HCT116 (cell line): ENCODE measurements around the gene RBM12. TPM values are rescaled to one million over a fixed set of nuclear protein-coding genes. Genes with fewer than 3 reads are reported as not detected.

Experiments used
- ATAC-seq: fragments of 200-7000 bp; cut with Tn5 transposase; 2 replicates; pipeline ENCODE4 v1.9.1; 2020; ENCODE audit warnings: mild to moderate bottlenecking, moderate library complexity
- BruUV-seq: library from RNA; stranded (reverse); fragments of 400-500 nt; replicated peaks from 2 replicates; lab custom pipeline; 2021; lab: Mats Ljungman, UMichigan
- CTCF ChIA-PET: fragments of 300-600 bp; sonication (Branson Sonifier 250); formaldehyde crosslinking; loops from one replicate; lab custom pipeline; 2021; ENCODE audit warnings: antibody characterized with exemption; lab: Charles Lee
- POLR2A ChIA-PET: fragments of 300-600, 350-600 bp; sonication (Branson Sonifier 250); formaldehyde crosslinking; loops from one replicate; lab custom pipeline; 2021; ENCODE audit warnings: antibody characterized with exemption; lab: Charles Lee
- RAD21 ChIA-PET, 2 experiments: fragments of 300-600 bp; sonication (Branson Sonifier 250); formaldehyde crosslinking; loops; one replicate each; lab custom pipeline; 2023; ENCODE audit warnings: low total read pairs in 2 of 2; ENCODE audit not compliant: uncharacterized antibody in 2 of 2, unreplicated experiment in 2 of 2, low non-redundant PET in 1 of 2; lab: Charles Lee
- DNase-seq: peaks from one replicate; pipeline ENCODE4 v3.0.0-alpha.2; 2010; ENCODE audit warnings: low read depth, low spot score
- H2AFZ ChIP-seq: fragments of 200-600 bp; shearing (Covaris generic), sonication (generic); 2 replicates; pipeline ENCODE4 v1.6.1; 2017; ENCODE audit warnings: low read depth, mixed run types, mixed read lengths, antibody characterized with exemption, low read length; ENCODE audit not compliant: poor library complexity, severe bottlenecking
- H3K27ac ChIP-seq: 2 replicates; pipeline ENCODE4 v1.5.1; 2012; ENCODE audit warnings: low read depth, low read length
- H3K27me3 ChIP-seq: fragments of 200-600 bp; sonication (generic); 2 replicates; pipeline ENCODE4 v1.6.1; 2016; ENCODE audit warnings: mixed run types, low read length, mixed read lengths; ENCODE audit not compliant: insufficient read depth
- H3K36me3 ChIP-seq, 2 experiments: fragments of 200-500 bp in 1 of 2; fragments of 200-600 bp in 1 of 2; sonication (Bioruptor generic) in 1 of 2; sonication (generic) in 1 of 2; 2 replicates each; pipeline versions ENCODE4 v1.5.1 to v1.6.1; 2014 to 2016; ENCODE audit warnings: low read length in 2 of 2, inconsistent platforms in 1 of 2, mixed read lengths in 1 of 2, mixed run types in 1 of 2; ENCODE audit not compliant: insufficient read depth in 2 of 2, control insufficient read depth in 1 of 2
- H3K4me1 ChIP-seq, 2 experiments: fragments of 200-600 bp in 1 of 2; sonication (generic) in 1 of 2; 2 replicates each; pipeline versions ENCODE4 v1.5.1 to v1.6.1; 2012 to 2017; ENCODE audit warnings: low read length in 2 of 2, inconsistent platforms in 1 of 2, mild to moderate bottlenecking in 1 of 2, mixed read lengths in 1 of 2, mixed run types in 1 of 2, moderate library complexity in 1 of 2; ENCODE audit not compliant: insufficient read depth in 2 of 2, control insufficient read depth in 1 of 2
- H3K4me2 ChIP-seq: fragments of 200-600 bp; sonication (generic); 2 replicates; pipeline ENCODE4 v1.6.1; 2017; ENCODE audit warnings: mixed run types, low read length, mixed read lengths
- H3K4me3 ChIP-seq, 2 experiments: fragments of 200-600 bp in 1 of 2; sonication (generic) in 1 of 2; replicated peaks in 1 of 2; 2 replicates each; pipeline ENCODE4 v1.5.1; 2011 to 2016; ENCODE audit warnings: low read length in 2 of 2, control low read depth in 1 of 2, low read depth in 1 of 2, mild to moderate bottlenecking in 1 of 2, mixed read lengths in 1 of 2, mixed run types in 1 of 2
- H3K79me2 ChIP-seq: fragments of 200-600 bp; sonication (generic); 2 replicates; pipeline ENCODE4 v1.6.1; 2017; ENCODE audit warnings: mild to moderate bottlenecking, mixed run types, low read length, moderate library complexity, mixed read lengths; ENCODE audit not compliant: insufficient read depth
- H3K9ac ChIP-seq: fragments of 200-600 bp; sonication (generic); 2 replicates; pipeline ENCODE4 v1.6.1; 2016; ENCODE audit warnings: low read length, mixed read lengths
- H3K9me2 ChIP-seq: fragments of 200-600 bp; sonication (generic), shearing (Covaris generic); 2 replicates; pipeline ENCODE4 v1.6.1; 2017; ENCODE audit warnings: mixed run types, mild to moderate bottlenecking, moderate library complexity; ENCODE audit not compliant: insufficient read depth
- H3K9me3 ChIP-seq, 2 experiments: fragments of 200-500 bp in 1 of 2; fragments of 200-600 bp in 1 of 2; sonication (Bioruptor generic) in 1 of 2; sonication (generic) in 1 of 2; 2 replicates each; pipeline ENCODE4 v1.6.1; 2014 to 2017; ENCODE audit warnings: low read length in 2 of 2, mixed read lengths in 2 of 2, inconsistent platforms in 1 of 2, low read depth in 1 of 2, mild to moderate bottlenecking in 1 of 2, mixed run types in 1 of 2, moderate library complexity in 1 of 2; ENCODE audit not compliant: control insufficient read depth in 1 of 2, insufficient read depth in 1 of 2
- H4K20me1 ChIP-seq: fragments of 200-600 bp; sonication (generic), shearing (Covaris generic); 2 replicates; pipeline ENCODE4 v1.6.1; 2017; ENCODE audit warnings: mixed run types, mild to moderate bottlenecking, moderate library complexity; ENCODE audit not compliant: insufficient read depth
- ATF3 ChIP-seq: IDR thresholded peaks from 2 replicates; pipeline ENCODE4 v1.6.1; 2012
- CBX3 ChIP-seq: IDR thresholded peaks from 2 replicates; pipeline ENCODE4 v1.6.1; 2012; ENCODE audit warnings: low read depth
- CTCF ChIP-seq, 3 experiments: fragments of 200-600 bp in 1 of 3; sonication (generic) in 1 of 3; IDR thresholded peaks in 2 of 3; conservative IDR thresholded peaks in 1 of 3; 2 replicates each; pipeline ENCODE4 v1.5.1; 2012 to 2017; ENCODE audit warnings: low read depth in 2 of 3, low read length in 2 of 3, antibody characterized with exemption in 1 of 3, borderline replicate concordance in 1 of 3, control low read depth in 1 of 3, mild to moderate bottlenecking in 1 of 3, mixed read lengths in 1 of 3, mixed run types in 1 of 3, moderate library complexity in 1 of 3; ENCODE audit not compliant: insufficient read depth in 1 of 3
- EGR1 ChIP-seq: IDR thresholded peaks from 2 replicates; pipeline ENCODE4 v1.6.1; 2012; ENCODE audit warnings: low read depth
- EZH2 ChIP-seq: fragments of 200-600 bp; sonication (generic); IDR thresholded peaks from 2 replicates; pipeline ENCODE4 v1.6.1; 2017; ENCODE audit warnings: antibody characterized with exemption, mixed run types
- JUND ChIP-seq: IDR thresholded peaks from 2 replicates; pipeline ENCODE4 v1.6.1; 2012
- MAX ChIP-seq: IDR thresholded peaks from 2 replicates; pipeline ENCODE4 v1.6.1; 2012
- TCF7L2 ChIP-seq: IDR thresholded peaks from 2 replicates; pipeline ENCODE4 v1.7.0; 2011; ENCODE audit warnings: borderline replicate concordance, inconsistent platforms; ENCODE audit not compliant: insufficient read depth, insufficient read length; ENCODE audit errors: extremely low read depth
- ZNF274 ChIP-seq: fragments of 200-500 bp; sonication (Bioruptor generic); IDR thresholded peaks from 2 replicates; pipeline ENCODE4 v1.6.1; 2014; ENCODE audit warnings: mild to moderate bottlenecking, low read depth, low read length, inconsistent platforms
- intact Hi-C: fragments of 100-400 bp; cut with micrococcal nuclease; formaldehyde crosslinking; loops from 2 replicates; pipeline ENCODE4 v1.10.0; 2022
- total RNA-seq: library from RNA; stranded (reverse); gene quantifications from one replicate; pipeline ENCODE4 v1.2.1, GENCODE V29; 2021; ENCODE audit not compliant: unreplicated experiment

RBM12 gene
- total RNA-seq, 1 experiment from 2014 or later, result 110 TPM

- DNase-seq (no peak), ATAC-seq (no peak)
- Histone ChIP-seq H4K20me1 (peaks cover 56% of the 10 kb centered on the region), H2AFZ (no peak overlapping the region), H3K9ac (no peak overlapping the region), H3K4me2 (no peak overlapping the region), H3K4me3 (no peak overlapping the region), H3K27me3 (no peaks in the 10 kb centered on the region), H3K27ac (no peak overlapping the region), H3K9me3 (no peaks in the 10 kb centered on the region), H3K4me1 (no peaks in the 10 kb centered on the region), H3K79me2 (peaks cover 96% of the 10 kb centered on the region), H3K9me2 (no peaks in the 10 kb centered on the region), H3K36me3 (peaks cover 4 to 38% of the 10 kb centered on the region in 2 experiments)
- POLR2A ChIA-PET, result no interaction called here
- no TSS peak for BruUV-seq
- CTCF ChIA-PET, result no interaction called here
- RAD21 ChIA-PET, result no interaction called here
- intact Hi-C loops, result no loop called here
- no peak for TF ChIP-seq JUND
- no peak for TF ChIP-seq EGR1
- no peak for TF ChIP-seq MAX
- TF ChIP-seq ZNF274, result no peak
- no peak for TF ChIP-seq TCF7L2
- TF ChIP-seq CBX3, result no peak
- TF ChIP-seq CTCF (IDR thresholded peaks at IDR 0.05 in 2 of 3, conservative IDR thresholded peaks at IDR 0.05 in 1 of 3; ENCODE audit: borderline replicate concordance in 1 of 3, insufficient read depth in 1 of 3, low read depth in 2 of 3, low read length in 2 of 3), result no peak
- TF ChIP-seq EZH2, result no peak
- no peak for TF ChIP-seq ATF3
These were observed 15.9 kb downstream of the RBM12 start for GRCh38 chr20:35648836-35649235.
